T-cell (primary cell): ENCODE data around the gene OPTN. TPM values are rescaled to one million over a fixed set of nuclear protein-coding genes. Genes with fewer than 3 reads are reported as not detected.

ENCODE experiments used
- ATAC-seq, 4 experiments: fragments of 200-7000 bp in 3 of 4; fragments of 150-1000 bp in 1 of 4; cut with Tn5 transposase; replicated peaks in 1 of 4; 1 replicate in 3 of 4; 2 replicates in 1 of 4; pipeline ENCODE4 v1.10.0; 2021; ENCODE audit warnings: moderate library complexity in 3 of 4, mild to moderate bottlenecking in 2 of 4, moderate number of reproducible peaks in 1 of 4
- CTCF ChIA-PET, 2 donors: fragments of 300-600 bp; sonication (Branson Sonifier 250); formaldehyde crosslinking; loops; one replicate each; lab custom pipeline; 2022; ENCODE audit warnings: antibody characterized with exemption in 2 of 2; lab: Charles Lee
- POLR2A ChIA-PET, 2 donors: fragments of 300-600 bp; sonication (Branson Sonifier 250); formaldehyde crosslinking; loops; one replicate each; lab custom pipeline; 2022; ENCODE audit warnings: antibody characterized with exemption in 2 of 2; lab: Charles Lee
- DNase-seq, 35 experiments: peaks; one replicate each; pipeline versions ENCODE4 v3.0.0 to v3.0.0-alpha.2; 2013 to 2023
- H3K27ac ChIP-seq: one replicate; pipeline ENCODE4 v1.5.1; 2013; ENCODE audit warnings: low read length
- H3K27me3 ChIP-seq, 2 experiments: replicated peaks in 1 of 2; 1 replicate in 1 of 2; 2 replicates in 1 of 2; pipeline versions ENCODE4 v1.6.1 to v1.7.0; 2013; ENCODE audit warnings: low read length in 1 of 2, mixed read lengths in 1 of 2; ENCODE audit not compliant: control insufficient read depth in 2 of 2, insufficient read depth in 2 of 2; ENCODE audit errors: extremely low read depth in 1 of 2
- H3K36me3 ChIP-seq, 2 donors: 1 replicate in 1 of 2; 2 replicates in 1 of 2; pipeline versions ENCODE4 v1.6.1 to v1.7.0; 2013; ENCODE audit warnings: low read length in 1 of 2; ENCODE audit not compliant: control insufficient read depth in 2 of 2, insufficient read depth in 1 of 2; ENCODE audit errors: extremely low read depth in 1 of 2
- H3K4me1 ChIP-seq, 2 experiments: 1 replicate in 1 of 2; 2 replicates in 1 of 2; pipeline versions ENCODE4 v1.6.1 to v1.7.0; 2013; ENCODE audit warnings: low read length in 2 of 2, mixed read lengths in 1 of 2; ENCODE audit not compliant: insufficient read depth in 2 of 2, control insufficient read depth in 1 of 2; ENCODE audit errors: extremely low read depth in 1 of 2
- H3K4me3 ChIP-seq, 2 donors: 1 replicate in 1 of 2; 2 replicates in 1 of 2; pipeline versions ENCODE4 v1.5.1 to v1.7.0; 2013; ENCODE audit warnings: mild to moderate bottlenecking in 2 of 2, low read length in 1 of 2, moderate library complexity in 1 of 2; ENCODE audit not compliant: control insufficient read depth in 1 of 2; ENCODE audit errors: extremely low read depth in 1 of 2
- H3K9me3 ChIP-seq: 2 replicates; pipeline ENCODE4 v1.7.0; 2013
- H3K27ac Mint-ChIP-seq, 2 donors: one replicate each; pipeline ENCODE4 v1.8.0; 2020 to 2021; ENCODE audit warnings: mild to moderate bottlenecking in 2 of 2, mixed read lengths in 2 of 2
- H3K27me3 Mint-ChIP-seq, 2 donors: one replicate each; pipeline ENCODE4 v1.8.0; 2021 to 2022; ENCODE audit warnings: mixed read lengths in 2 of 2
- H3K36me3 Mint-ChIP-seq: one replicate; pipeline ENCODE4 v1.8.0; 2021; ENCODE audit warnings: mixed read lengths
- H3K4me1 Mint-ChIP-seq, 3 donors: one replicate each; pipeline ENCODE4 v1.8.0; 2020 to 2022; ENCODE audit warnings: mixed read lengths in 3 of 3, mild to moderate bottlenecking in 1 of 3
- H3K4me3 Mint-ChIP-seq, 3 donors: one replicate each; pipeline ENCODE4 v1.8.0; 2020 to 2022; ENCODE audit warnings: mild to moderate bottlenecking in 3 of 3, mixed read lengths in 3 of 3, moderate library complexity in 3 of 3
- H3K9me3 Mint-ChIP-seq, 3 donors: one replicate each; pipeline ENCODE4 v1.8.0; 2020 to 2022; ENCODE audit warnings: mixed read lengths in 3 of 3
- WGBS: methylation state at CpG from one replicate; pipeline ENCODE4 v1.1.5; 2013; ENCODE audit warnings: missing lambda C conversion rate; ENCODE audit not compliant: insufficient coverage; 5-methylcytosine and 5-hydroxymethylcytosine counted together
- total RNA-seq, 35 experiments: library from RNA in 6 of 35; stranded (reverse) in 6 of 35; fragments of 120-200 nt in 1 of 35; gene quantifications; one replicate each; pipeline versions ENCODE4 v1.2.1 to v1.2.4 and lab custom pipeline; 2013 to 2026

OPTN gene
- total RNA-seq, 5 donors from 2014 or later (not counting 1 experiment from before 2014, with no cell fraction given): 87.7 to 115 (median 94.9) TPM

DNA sequence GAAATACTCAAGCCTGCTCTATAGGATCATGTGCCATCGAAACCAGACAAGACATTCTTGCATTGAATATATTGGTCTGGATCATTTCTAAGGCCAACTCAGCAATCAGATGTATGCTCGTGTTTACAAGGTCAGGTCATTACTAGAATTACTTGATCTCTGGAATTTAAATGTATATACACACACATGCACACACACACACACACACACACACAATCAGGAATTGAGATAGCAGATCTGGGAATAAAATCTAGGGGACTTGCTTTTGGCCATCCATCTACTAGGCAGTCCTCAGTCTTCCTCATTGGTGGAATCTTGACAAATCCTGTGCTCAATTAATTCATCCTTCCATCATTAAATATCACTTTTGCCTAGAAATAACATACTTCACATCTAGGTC lies 3.6 kb downstream of the OPTN start:
- no peaks in the 10 kb centered on the region for H3K9me3 ChIP-seq
- Mint-ChIP-seq H3K27me3 (no peaks in the 10 kb centered on the region), H3K27ac (peak overlapping the region; percentile 46 to 64), H3K4me3 (peak overlapping the region in 1 of 3 donors; percentile 10), H3K36me3 (peaks cover 32% of the 10 kb centered on the region), H3K9me3 (no peaks in the 10 kb centered on the region), H3K4me1 (peaks cover 68 to 77% (median 74%) of the 10 kb centered on the region in 3 donors)
- ATAC-seq (no peak), DNase-seq (no peak)
- H3K36me3 ChIP-seq: peaks cover 0 to 14% of the 10 kb centered on the region in 2 donors
- WGBS: no CpG with 5 or more reads among the region's 2 CpGs
- peaks cover 23 to 65% of the 10 kb centered on the region in 2 experiments for H3K4me1 ChIP-seq
- ChIA-PET POLR2A (interaction anchor here (0.6 to 0.7 kb wide), 5 partner anchors 12 to 1937 kb away, joined by 3 to 8 read pairs (median 4); no protein-coding TSS in a partner anchor), CTCF (interaction anchor here (0.6 to 1.0 kb wide), 5 partner anchors 8 to 512 kb away, joined by 3 to 9 read pairs (median 4); partner anchors contain the start of gene MCM10 (in 1 of the 2))
- no peaks in the 10 kb centered on the region for H3K27me3 ChIP-seq
- H3K4me3 ChIP-seq: no peak overlapping the region
- H3K27ac ChIP-seq: peak overlapping the region; percentile 8

DNA sequence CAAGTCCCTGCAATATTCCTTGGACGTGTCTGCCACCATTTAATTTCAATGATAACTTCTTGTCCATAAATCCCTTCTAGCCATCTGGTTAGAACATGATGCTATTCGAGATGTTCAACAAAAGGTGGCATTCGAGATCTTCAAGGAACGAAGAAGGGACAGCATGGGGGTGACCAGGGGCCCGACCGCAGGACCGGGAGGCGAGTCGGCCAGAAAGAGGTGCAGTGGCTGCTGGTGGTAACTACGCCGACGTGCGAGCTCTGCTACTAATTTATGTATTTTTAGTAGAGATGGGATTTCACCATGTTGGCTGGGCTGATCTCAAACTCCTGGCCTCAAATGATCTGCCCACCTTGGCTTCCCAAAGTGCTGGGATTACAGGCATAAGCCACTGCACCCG lies 4.7 kb downstream of the OPTN start:
- H3K9me3 Mint-ChIP-seq: no peaks in the 10 kb centered on the region
- DNase-seq (no peak), ATAC-seq (no peak)
- Histone ChIP-seq H3K4me3 (no peak overlapping the region), H3K27ac (peak overlapping the region; percentile 35), H3K27me3 (no peaks in the 10 kb centered on the region), H3K36me3 (peaks cover 0 to 24% of the 10 kb centered on the region in 2 donors), H3K9me3 (no peaks in the 10 kb centered on the region), H3K4me1 (peaks cover 26 to 67% of the 10 kb centered on the region in 2 experiments)
- peaks cover 32% of the 10 kb centered on the region for H3K36me3 Mint-ChIP-seq
- POLR2A ChIA-PET: no interaction called here
- 94% methylated on average over 10 of the region's 14 CpGs for WGBS
- H3K4me1 Mint-ChIP-seq: peaks cover 68 to 80% (median 79%) of the 10 kb centered on the region in 3 donors
- CTCF ChIA-PET: interaction anchor here in 1 of 2 donors (0.6 to 1.0 kb wide), 2 partner anchors 22 to 56 kb away, joined by 4 to 9 read pairs; partner anchors contain the start of gene MCM10
- H3K27me3 Mint-ChIP-seq: no peaks in the 10 kb centered on the region
- peak overlapping the region; percentile 41 to 78 for H3K27ac Mint-ChIP-seq
- H3K4me3 Mint-ChIP-seq: peak overlapping the region in 1 of 3 donors; percentile 2

DNA sequence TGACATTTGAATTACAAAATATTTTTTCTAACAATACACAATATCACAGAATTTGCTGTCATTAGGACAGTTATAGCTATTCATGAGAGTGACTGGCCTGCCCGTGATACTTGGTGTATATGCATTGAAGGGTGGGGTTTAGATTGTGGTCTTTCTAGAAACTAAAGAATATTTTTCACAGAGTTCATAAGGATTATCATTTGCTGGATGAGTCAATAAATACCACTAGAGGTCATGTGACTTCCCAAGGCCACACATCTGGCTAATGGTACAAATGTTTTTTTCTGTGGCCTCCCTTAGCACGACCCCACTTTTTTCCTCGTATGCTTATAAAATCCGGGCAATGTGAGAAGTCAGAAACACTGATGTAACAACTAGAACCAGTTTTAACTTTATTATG lies 5.2 kb downstream of the OPTN start:
- 67% methylated on average over 1 of the region's 4 CpGs for WGBS
- ChIA-PET POLR2A (no interaction called here), CTCF (no interaction called here)
- H3K4me1 ChIP-seq: peaks cover 26 to 70% of the 10 kb centered on the region in 2 experiments
- peak overlapping the region; percentile 96 to 99 for H3K27ac Mint-ChIP-seq
- no peaks in the 10 kb centered on the region for H3K9me3 Mint-ChIP-seq
- no peaks in the 10 kb centered on the region for H3K27me3 ChIP-seq
- peak overlapping the region in 1 of 3 donors; percentile 41 for H3K4me3 Mint-ChIP-seq
- H3K4me3 ChIP-seq: no peak overlapping the region
- H3K9me3 ChIP-seq: no peaks in the 10 kb centered on the region
- no peak for DNase-seq
- no peak for ATAC-seq
- H3K36me3 ChIP-seq: peaks cover 3 to 29% of the 10 kb centered on the region in 2 donors
- H3K27ac ChIP-seq: peak overlapping the region; percentile 35
- H3K36me3 Mint-ChIP-seq: peaks cover 36% of the 10 kb centered on the region
- no peaks in the 10 kb centered on the region for H3K27me3 Mint-ChIP-seq
- peaks cover 72 to 83% (median 82%) of the 10 kb centered on the region in 3 donors for H3K4me1 Mint-ChIP-seq

DNA sequence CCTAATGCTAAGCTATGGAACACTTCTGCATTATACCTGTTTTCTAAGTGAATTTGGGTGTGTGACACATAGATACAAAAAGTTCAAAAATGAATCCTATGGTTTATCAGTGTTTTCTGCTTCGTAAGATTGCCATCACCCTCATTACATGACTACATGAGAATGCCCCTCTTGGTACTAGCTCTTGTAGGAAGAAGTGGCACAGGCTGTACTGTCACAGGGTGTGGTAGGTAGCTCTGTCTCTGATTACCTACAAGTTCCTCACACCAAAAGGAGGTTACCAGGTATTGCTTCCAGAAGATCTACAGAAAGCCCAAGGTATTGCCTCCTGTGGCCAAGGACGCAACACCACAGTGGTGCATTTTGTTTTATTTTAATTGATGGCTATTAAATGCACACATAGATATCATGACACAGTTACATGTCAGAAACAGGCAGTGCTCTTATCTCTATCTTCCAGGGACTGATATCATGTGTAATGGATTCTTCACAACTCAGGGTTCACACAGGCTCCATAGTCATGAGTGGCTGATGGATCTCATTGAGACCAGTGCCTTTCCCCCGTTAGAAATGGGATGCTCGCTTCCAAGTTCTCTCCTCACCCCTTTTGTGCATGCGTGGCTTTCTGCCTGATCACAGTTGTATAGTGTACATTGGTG lies 6.6 kb downstream of the OPTN start:
- peaks cover 68 to 87% (median 84%) of the 10 kb centered on the region in 3 donors for H3K4me1 Mint-ChIP-seq
- ChIA-PET CTCF (no interaction called here), POLR2A (interaction anchor here in 1 of 2 donors (0.6 kb wide), 1 partner anchor 16 kb away, joined by 10 read pairs; no protein-coding TSS in a partner anchor)
- peak overlapping the region; percentile 96 to 99 for H3K27ac Mint-ChIP-seq
- peak overlapping the region; percentile 5 to 50 (median 9) for H3K4me3 Mint-ChIP-seq
- H3K4me3 ChIP-seq: no peak overlapping the region
- peaks cover 43% of the 10 kb centered on the region for H3K36me3 Mint-ChIP-seq
- WGBS: no CpG with 5 or more reads among the region's 5 CpGs
- peaks cover 26 to 68% of the 10 kb centered on the region in 2 experiments for H3K4me1 ChIP-seq
- H3K27me3 Mint-ChIP-seq: no peaks in the 10 kb centered on the region
- no peaks in the 10 kb centered on the region for H3K9me3 Mint-ChIP-seq
- ATAC-seq (no peak), DNase-seq (no peak)
- no peaks in the 10 kb centered on the region for H3K9me3 ChIP-seq
- H3K36me3 ChIP-seq: peaks cover 5 to 42% of the 10 kb centered on the region in 2 donors
- no peaks in the 10 kb centered on the region for H3K27me3 ChIP-seq
- peak overlapping the region; percentile 35 for H3K27ac ChIP-seq

DNA sequence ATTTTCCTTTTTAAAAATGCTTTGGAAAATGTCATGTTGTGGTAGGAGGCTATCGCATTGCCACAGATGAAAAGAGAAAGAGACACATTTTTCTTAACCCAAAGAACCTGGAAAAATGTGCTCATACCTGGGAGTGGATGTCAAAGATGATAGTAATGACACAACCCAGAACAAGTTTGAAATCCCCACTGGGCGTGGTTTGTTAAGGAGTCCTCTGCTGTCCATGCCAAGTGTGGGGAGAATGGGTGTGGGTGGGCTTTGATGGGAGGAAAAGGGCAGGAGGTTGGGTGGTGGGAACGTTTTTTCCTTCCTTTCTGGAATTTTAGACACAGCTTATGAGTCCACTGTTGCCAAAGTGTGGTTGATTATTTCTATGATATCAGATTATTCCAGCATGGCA lies 10.9 kb downstream of the OPTN start:
- ChIA-PET CTCF (interaction anchor here (0.5 to 0.7 kb wide), 2 partner anchors 27 to 1075 kb away, joined by 3 read pairs; no protein-coding TSS in a partner anchor), POLR2A (no interaction called here)
- Histone ChIP-seq H3K36me3 (peaks cover 12 to 59% of the 10 kb centered on the region in 2 donors), H3K4me3 (no peak overlapping the region), H3K4me1 (peaks cover 20 to 43% of the 10 kb centered on the region in 2 experiments), H3K27ac (no peak overlapping the region), H3K9me3 (no peaks in the 10 kb centered on the region), H3K27me3 (no peaks in the 10 kb centered on the region)
- 100% methylated on average over 1 of the region's 3 CpGs for WGBS
- ATAC-seq (no peak), DNase-seq (no peak)
- H3K36me3 Mint-ChIP-seq: peaks cover 48% of the 10 kb centered on the region
- peaks cover 44 to 54% (median 51%) of the 10 kb centered on the region in 3 donors for H3K4me1 Mint-ChIP-seq
- H3K27me3 Mint-ChIP-seq: no peaks in the 10 kb centered on the region
- no peaks in the 10 kb centered on the region for H3K9me3 Mint-ChIP-seq
- peak overlapping the region in 1 of 2 donors; percentile 6 for H3K27ac Mint-ChIP-seq
- no peak overlapping the region for H3K4me3 Mint-ChIP-seq

DNA sequence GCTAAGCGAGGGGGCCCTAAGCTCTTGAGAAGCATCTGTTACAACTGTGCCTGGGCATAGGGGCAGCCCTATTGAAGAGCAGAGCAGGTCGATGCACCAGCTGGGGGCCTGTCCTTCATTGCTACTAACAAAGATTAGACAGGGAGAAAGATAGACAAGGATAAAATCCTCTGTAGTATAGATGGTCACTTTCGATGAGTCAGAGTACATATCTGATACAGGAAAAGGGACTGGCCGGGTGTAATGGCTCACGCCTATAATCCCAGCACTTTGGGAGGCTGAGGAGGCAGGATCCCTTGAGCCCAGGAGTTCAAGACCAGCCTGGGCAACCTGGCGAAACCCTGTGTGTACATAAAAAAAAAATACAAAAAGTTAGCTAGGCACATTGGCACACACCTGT lies 13.6 kb downstream of the OPTN start:
- Mint-ChIP-seq H3K4me1 (peaks cover 41 to 49% (median 44%) of the 10 kb centered on the region in 3 donors), H3K27ac (peak overlapping the region in 1 of 2 donors; percentile 19), H3K4me3 (no peak overlapping the region), H3K27me3 (no peaks in the 10 kb centered on the region), H3K36me3 (peaks cover 58% of the 10 kb centered on the region), H3K9me3 (no peaks in the 10 kb centered on the region)
- Histone ChIP-seq H3K27me3 (no peaks in the 10 kb centered on the region), H3K36me3 (peaks cover 16 to 73% of the 10 kb centered on the region in 2 donors), H3K4me1 (peaks cover 5 to 26% of the 10 kb centered on the region in 2 experiments), H3K9me3 (no peaks in the 10 kb centered on the region), H3K4me3 (no peak overlapping the region), H3K27ac (no peak overlapping the region)
- POLR2A ChIA-PET: no interaction called here
- CTCF ChIA-PET: no interaction called here
- no peak for DNase-seq
- 80% methylated on average over 1 of the region's 6 CpGs for WGBS
- no peak for ATAC-seq
